HCT116 (cell line): ENCODE measurements around the gene OR2AG2. TPM values are rescaled to one million over a fixed set of nuclear protein-coding genes. Genes with fewer than 3 reads are reported as not detected.

ENCODE experiments used
- ATAC-seq: fragments of 200-7000 bp; cut with Tn5 transposase; 2 replicates; pipeline ENCODE4 v1.9.1; 2020; ENCODE audit warnings: mild to moderate bottlenecking, moderate library complexity
- BruUV-seq: library from RNA; stranded (reverse); fragments of 400-500 nt; replicated peaks from 2 replicates; lab custom pipeline; 2021; lab: Mats Ljungman, UMichigan
- CTCF ChIA-PET: fragments of 300-600 bp; sonication (Branson Sonifier 250); formaldehyde crosslinking; loops from one replicate; lab custom pipeline; 2021; ENCODE audit warnings: antibody characterized with exemption; lab: Charles Lee
- POLR2A ChIA-PET: fragments of 300-600, 350-600 bp; sonication (Branson Sonifier 250); formaldehyde crosslinking; loops from one replicate; lab custom pipeline; 2021; ENCODE audit warnings: antibody characterized with exemption; lab: Charles Lee
- RAD21 ChIA-PET, 2 experiments: fragments of 300-600 bp; sonication (Branson Sonifier 250); formaldehyde crosslinking; loops; one replicate each; lab custom pipeline; 2023; ENCODE audit warnings: low total read pairs in 2 of 2; ENCODE audit not compliant: uncharacterized antibody in 2 of 2, unreplicated experiment in 2 of 2, low non-redundant PET in 1 of 2; lab: Charles Lee
- DNase-seq: peaks from one replicate; pipeline ENCODE4 v3.0.0-alpha.2; 2010; ENCODE audit warnings: low read depth, low spot score
- H2AFZ ChIP-seq: fragments of 200-600 bp; shearing (Covaris generic), sonication (generic); 2 replicates; pipeline ENCODE4 v1.6.1; 2017; ENCODE audit warnings: low read depth, mixed run types, mixed read lengths, antibody characterized with exemption, low read length; ENCODE audit not compliant: poor library complexity, severe bottlenecking
- H3K27ac ChIP-seq: 2 replicates; pipeline ENCODE4 v1.5.1; 2012; ENCODE audit warnings: low read depth, low read length
- H3K27me3 ChIP-seq: fragments of 200-600 bp; sonication (generic); 2 replicates; pipeline ENCODE4 v1.6.1; 2016; ENCODE audit warnings: mixed run types, low read length, mixed read lengths; ENCODE audit not compliant: insufficient read depth
- H3K36me3 ChIP-seq, 2 experiments: fragments of 200-500 bp in 1 of 2; fragments of 200-600 bp in 1 of 2; sonication (Bioruptor generic) in 1 of 2; sonication (generic) in 1 of 2; 2 replicates each; pipeline versions ENCODE4 v1.5.1 to v1.6.1; 2014 to 2016; ENCODE audit warnings: low read length in 2 of 2, inconsistent platforms in 1 of 2, mixed read lengths in 1 of 2, mixed run types in 1 of 2; ENCODE audit not compliant: insufficient read depth in 2 of 2, control insufficient read depth in 1 of 2
- H3K4me1 ChIP-seq, 2 experiments: fragments of 200-600 bp in 1 of 2; sonication (generic) in 1 of 2; 2 replicates each; pipeline versions ENCODE4 v1.5.1 to v1.6.1; 2012 to 2017; ENCODE audit warnings: low read length in 2 of 2, inconsistent platforms in 1 of 2, mild to moderate bottlenecking in 1 of 2, mixed read lengths in 1 of 2, mixed run types in 1 of 2, moderate library complexity in 1 of 2; ENCODE audit not compliant: insufficient read depth in 2 of 2, control insufficient read depth in 1 of 2
- H3K4me2 ChIP-seq: fragments of 200-600 bp; sonication (generic); 2 replicates; pipeline ENCODE4 v1.6.1; 2017; ENCODE audit warnings: mixed run types, low read length, mixed read lengths
- H3K4me3 ChIP-seq, 2 experiments: fragments of 200-600 bp in 1 of 2; sonication (generic) in 1 of 2; replicated peaks in 1 of 2; 2 replicates each; pipeline ENCODE4 v1.5.1; 2011 to 2016; ENCODE audit warnings: low read length in 2 of 2, control low read depth in 1 of 2, low read depth in 1 of 2, mild to moderate bottlenecking in 1 of 2, mixed read lengths in 1 of 2, mixed run types in 1 of 2
- H3K79me2 ChIP-seq: fragments of 200-600 bp; sonication (generic); 2 replicates; pipeline ENCODE4 v1.6.1; 2017; ENCODE audit warnings: mild to moderate bottlenecking, mixed run types, low read length, moderate library complexity, mixed read lengths; ENCODE audit not compliant: insufficient read depth
- H3K9ac ChIP-seq: fragments of 200-600 bp; sonication (generic); 2 replicates; pipeline ENCODE4 v1.6.1; 2016; ENCODE audit warnings: low read length, mixed read lengths
- H3K9me2 ChIP-seq: fragments of 200-600 bp; sonication (generic), shearing (Covaris generic); 2 replicates; pipeline ENCODE4 v1.6.1; 2017; ENCODE audit warnings: mixed run types, mild to moderate bottlenecking, moderate library complexity; ENCODE audit not compliant: insufficient read depth
- H3K9me3 ChIP-seq, 2 experiments: fragments of 200-500 bp in 1 of 2; fragments of 200-600 bp in 1 of 2; sonication (Bioruptor generic) in 1 of 2; sonication (generic) in 1 of 2; 2 replicates each; pipeline ENCODE4 v1.6.1; 2014 to 2017; ENCODE audit warnings: low read length in 2 of 2, mixed read lengths in 2 of 2, inconsistent platforms in 1 of 2, low read depth in 1 of 2, mild to moderate bottlenecking in 1 of 2, mixed run types in 1 of 2, moderate library complexity in 1 of 2; ENCODE audit not compliant: control insufficient read depth in 1 of 2, insufficient read depth in 1 of 2
- H4K20me1 ChIP-seq: fragments of 200-600 bp; sonication (generic), shearing (Covaris generic); 2 replicates; pipeline ENCODE4 v1.6.1; 2017; ENCODE audit warnings: mixed run types, mild to moderate bottlenecking, moderate library complexity; ENCODE audit not compliant: insufficient read depth
- CBX3 ChIP-seq: IDR thresholded peaks from 2 replicates; pipeline ENCODE4 v1.6.1; 2012; ENCODE audit warnings: low read depth
- FOSL1 ChIP-seq: IDR thresholded peaks from 2 replicates; pipeline ENCODE4 v1.6.1; 2012; ENCODE audit warnings: low read depth
- POLR2A ChIP-seq: IDR thresholded peaks from 2 replicates; pipeline ENCODE4 v1.7.0; 2011; ENCODE audit warnings: borderline replicate concordance; ENCODE audit not compliant: insufficient read depth, insufficient read length; ENCODE audit errors: extremely low read depth
- POLR2AphosphoS5 ChIP-seq: IDR thresholded peaks from 2 replicates; pipeline ENCODE4 v1.6.1; 2011; ENCODE audit warnings: mild to moderate bottlenecking, low read depth, low read length, moderate library complexity
- SP1 ChIP-seq: IDR thresholded peaks from 2 replicates; pipeline ENCODE4 v1.6.1; 2012; ENCODE audit warnings: low read depth
- ZFX ChIP-seq: fragments of 450-650 bp; IDR thresholded peaks from 2 replicates; pipeline ENCODE4 v1.6.1; 2017
- ZNF274 ChIP-seq: fragments of 200-500 bp; sonication (Bioruptor generic); IDR thresholded peaks from 2 replicates; pipeline ENCODE4 v1.6.1; 2014; ENCODE audit warnings: mild to moderate bottlenecking, low read depth, low read length, inconsistent platforms
- intact Hi-C: fragments of 100-400 bp; cut with micrococcal nuclease; formaldehyde crosslinking; loops from 2 replicates; pipeline ENCODE4 v1.10.0; 2022
- total RNA-seq: library from RNA; stranded (reverse); gene quantifications from one replicate; pipeline ENCODE4 v1.2.1, GENCODE V29; 2021; ENCODE audit not compliant: unreplicated experiment
- TF ChIP-seq, protein P1 (sequence below): IDR thresholded peaks from 2 replicates; pipeline ENCODE4 v1.6.1; 2012
- TF ChIP-seq, protein P2 (sequence below): IDR thresholded peaks from 2 replicates; pipeline ENCODE4 v1.6.1; 2011; ENCODE audit warnings: mild to moderate bottlenecking, low read length, moderate library complexity; ENCODE audit not compliant: insufficient replicate concordance; ENCODE audit errors: extremely low read depth
- TF ChIP-seq, protein P3 (sequence below), 3 experiments: fragments of 200-600 bp in 1 of 3; sonication (generic) in 1 of 3; IDR thresholded peaks in 2 of 3; conservative IDR thresholded peaks in 1 of 3; 2 replicates each; pipeline ENCODE4 v1.5.1; 2012 to 2017; ENCODE audit warnings: low read depth in 2 of 3, low read length in 2 of 3, antibody characterized with exemption in 1 of 3, borderline replicate concordance in 1 of 3, control low read depth in 1 of 3, mild to moderate bottlenecking in 1 of 3, mixed read lengths in 1 of 3, mixed run types in 1 of 3, moderate library complexity in 1 of 3; ENCODE audit not compliant: insufficient read depth in 1 of 3

Gene OR2AG2
- total RNA-seq, 1 experiment from 2014 or later, result 0.07 TPM

GRCh38 chr11:6735306-6735705 is 36.5 kb downstream of the OR2AG2 start:
- TF ChIP-seq, protein P1, sequence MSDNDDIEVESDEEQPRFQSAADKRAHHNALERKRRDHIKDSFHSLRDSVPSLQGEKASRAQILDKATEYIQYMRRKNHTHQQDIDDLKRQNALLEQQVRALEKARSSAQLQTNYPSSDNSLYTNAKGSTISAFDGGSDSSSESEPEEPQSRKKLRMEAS, result no peak
- TF ChIP-seq ZFX, result no peak
- TF ChIP-seq CBX3, result no peak
- TF ChIP-seq ZNF274, result no peak
- TF ChIP-seq, protein P2, sequence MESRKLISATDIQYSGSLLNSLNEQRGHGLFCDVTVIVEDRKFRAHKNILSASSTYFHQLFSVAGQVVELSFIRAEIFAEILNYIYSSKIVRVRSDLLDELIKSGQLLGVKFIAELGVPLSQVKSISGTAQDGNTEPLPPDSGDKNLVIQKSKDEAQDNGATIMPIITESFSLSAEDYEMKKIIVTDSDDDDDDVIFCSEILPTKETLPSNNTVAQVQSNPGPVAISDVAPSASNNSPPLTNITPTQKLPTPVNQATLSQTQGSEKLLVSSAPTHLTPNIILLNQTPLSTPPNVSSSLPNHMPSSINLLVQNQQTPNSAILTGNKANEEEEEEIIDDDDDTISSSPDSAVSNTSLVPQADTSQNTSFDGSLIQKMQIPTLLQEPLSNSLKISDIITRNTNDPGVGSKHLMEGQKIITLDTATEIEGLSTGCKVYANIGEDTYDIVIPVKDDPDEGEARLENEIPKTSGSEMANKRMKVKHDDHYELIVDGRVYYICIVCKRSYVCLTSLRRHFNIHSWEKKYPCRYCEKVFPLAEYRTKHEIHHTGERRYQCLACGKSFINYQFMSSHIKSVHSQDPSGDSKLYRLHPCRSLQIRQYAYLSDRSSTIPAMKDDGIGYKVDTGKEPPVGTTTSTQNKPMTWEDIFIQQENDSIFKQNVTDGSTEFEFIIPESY, result no peak
- TF ChIP-seq, protein P3, sequence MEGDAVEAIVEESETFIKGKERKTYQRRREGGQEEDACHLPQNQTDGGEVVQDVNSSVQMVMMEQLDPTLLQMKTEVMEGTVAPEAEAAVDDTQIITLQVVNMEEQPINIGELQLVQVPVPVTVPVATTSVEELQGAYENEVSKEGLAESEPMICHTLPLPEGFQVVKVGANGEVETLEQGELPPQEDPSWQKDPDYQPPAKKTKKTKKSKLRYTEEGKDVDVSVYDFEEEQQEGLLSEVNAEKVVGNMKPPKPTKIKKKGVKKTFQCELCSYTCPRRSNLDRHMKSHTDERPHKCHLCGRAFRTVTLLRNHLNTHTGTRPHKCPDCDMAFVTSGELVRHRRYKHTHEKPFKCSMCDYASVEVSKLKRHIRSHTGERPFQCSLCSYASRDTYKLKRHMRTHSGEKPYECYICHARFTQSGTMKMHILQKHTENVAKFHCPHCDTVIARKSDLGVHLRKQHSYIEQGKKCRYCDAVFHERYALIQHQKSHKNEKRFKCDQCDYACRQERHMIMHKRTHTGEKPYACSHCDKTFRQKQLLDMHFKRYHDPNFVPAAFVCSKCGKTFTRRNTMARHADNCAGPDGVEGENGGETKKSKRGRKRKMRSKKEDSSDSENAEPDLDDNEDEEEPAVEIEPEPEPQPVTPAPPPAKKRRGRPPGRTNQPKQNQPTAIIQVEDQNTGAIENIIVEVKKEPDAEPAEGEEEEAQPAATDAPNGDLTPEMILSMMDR (IDR thresholded peaks at IDR 0.05 in 2 of 3, conservative IDR thresholded peaks at IDR 0.05 in 1 of 3; ENCODE audit: borderline replicate concordance in 1 of 3, insufficient read depth in 1 of 3, low read depth in 2 of 3, low read length in 2 of 3), result no peak
- no peak for TF ChIP-seq SP1
- no peak for TF ChIP-seq POLR2A
- no peak for TF ChIP-seq FOSL1
- no peak for TF ChIP-seq POLR2AphosphoS5
- peaks cover 40% of the 10 kb centered on the region for H3K27me3 ChIP-seq
- no peak overlapping the region for H3K4me3 ChIP-seq
- H3K4me1 ChIP-seq, result no peaks in the 10 kb centered on the region
- DNase-seq (no peak), ATAC-seq (no peak)
- ChIA-PET RAD21 (no interaction called here), CTCF (no interaction called here), POLR2A (no interaction called here)
- intact Hi-C loops, result no loop called here
- no peak overlapping the region for H2AFZ ChIP-seq
- no peaks in the 10 kb centered on the region for H3K36me3 ChIP-seq
- H3K9me3 ChIP-seq, result no peaks in the 10 kb centered on the region
- no peak overlapping the region for H3K27ac ChIP-seq
- H3K79me2 ChIP-seq, result no peaks in the 10 kb centered on the region
- no peaks in the 10 kb centered on the region for H4K20me1 ChIP-seq
- no peak overlapping the region for H3K4me2 ChIP-seq
- no TSS peak for BruUV-seq
- H3K9me2 ChIP-seq, result no peaks in the 10 kb centered on the region
- H3K9ac ChIP-seq, result no peak overlapping the region
